Left lobe of liver (tissue), 2 donors: ENCODE data around the gene NR3C2. TPM values are rescaled to one million over a fixed set of nuclear protein-coding genes. Genes with fewer than 3 reads are reported as not detected.

Source experiments
- ATAC-seq: fragments of 200-7000 bp; cut with Tn5 transposase; one replicate; pipeline ENCODE4 v1.9.1; 2020; ENCODE audit warnings: mild to moderate bottlenecking, moderate library complexity
- DNase-seq: peaks from one replicate; pipeline ENCODE4 v3.0.0-alpha.2; 2020; ENCODE audit warnings: low spot score
- total RNA-seq: library from RNA; stranded (reverse); gene quantifications from one replicate; pipeline ENCODE4 v1.2.1, GENCODE V29; 2021
- donor health status: DM: no; HTN: no; CAD: no; lungs with moderate emphysema.
- donor health status: DM: no; HTN: yes; CAD: no.

Gene NR3C2
- total RNA-seq, result 12.0 TPM

GRCh38 chr4:148441986-148442831 lies at the start of gene NR3C2:
Gene NR3C2, minus strand, starts transcription at chr4:148442414.
- ATAC-seq, result peak; percentile 74
- DNase-seq, result peak; percentile 100

DNA sequence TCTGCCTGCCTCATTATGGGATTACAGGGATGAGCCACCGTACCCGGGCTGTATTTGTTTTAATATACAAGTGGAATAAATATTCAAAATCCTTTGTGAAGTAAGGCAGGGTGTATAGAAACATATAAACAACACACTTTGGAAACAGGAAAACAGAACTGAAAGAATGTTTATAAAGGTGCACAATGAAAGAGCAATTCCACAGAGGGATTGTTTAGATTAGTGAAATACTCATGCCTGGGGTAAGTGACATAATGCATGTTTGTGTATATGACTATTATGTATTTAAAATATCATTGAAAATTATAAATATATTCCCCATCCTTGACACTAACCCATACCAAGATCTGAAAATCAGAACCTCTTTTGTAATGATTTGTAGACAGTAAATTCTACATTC lies 45.0 kb upstream of the NR3C2 start:
- ATAC-seq, result no peak

GRCh38 chr4:148481636-148482035 lies 39.4 kb upstream of the NR3C2 start:
- no peak for ATAC-seq
- no peak for DNase-seq

More for the DNA sequence above, 45.0 kb upstream of the NR3C2 start:
- no peak for DNase-seq

- DNase-seq (no peak), ATAC-seq (no peak)
These were observed 35.1 kb upstream of the NR3C2 start for GRCh38 chr4:148477276-148477675.

- ATAC-seq, result peak; percentile 77
These were observed 27.7 kb upstream of the NR3C2 start for GRCh38 chr4:148469938-148470337.

DNA sequence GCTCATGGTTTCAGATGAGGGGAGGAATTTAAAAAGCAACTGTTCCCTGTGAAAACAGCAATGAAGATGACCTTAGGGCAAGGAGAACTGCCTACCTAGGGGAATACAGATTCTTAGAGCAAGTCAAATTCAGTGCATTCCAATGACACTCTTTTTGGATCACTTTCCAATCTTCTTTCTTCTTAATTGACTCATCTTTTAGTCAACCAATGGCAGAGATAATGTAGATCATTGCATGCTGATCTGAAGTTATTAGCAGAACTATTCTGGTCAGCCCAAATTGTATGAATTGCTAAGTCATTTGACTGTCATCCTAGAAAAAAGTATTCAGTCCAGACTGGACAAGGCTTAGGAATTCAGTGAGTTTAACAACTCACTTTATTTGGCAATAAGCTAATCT lies 12.6 kb upstream of the NR3C2 start:
- ATAC-seq (no peak), DNase-seq (no peak)

More at GRCh38 chr4:148469938-148470337, 27.7 kb upstream of the NR3C2 start:
- DNase-seq, result no peak

DNA sequence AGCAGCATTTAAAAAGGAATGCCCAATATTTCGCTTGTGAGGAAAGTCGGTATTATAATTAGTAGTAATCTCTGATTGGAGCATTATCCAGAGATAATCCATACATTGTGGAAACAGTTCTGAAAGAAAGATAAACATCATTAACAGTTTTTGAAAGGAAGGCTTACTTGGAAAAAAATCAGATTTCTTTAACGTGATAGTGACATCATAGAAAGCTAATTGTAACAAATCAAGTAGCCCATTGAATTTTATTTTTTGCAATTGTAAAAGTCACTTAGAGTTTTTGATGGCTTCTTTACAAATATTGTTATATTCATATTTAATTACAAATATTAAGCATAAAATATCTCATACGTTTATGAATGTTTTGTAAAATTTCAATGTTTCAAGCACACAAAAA lies 11.6 kb upstream of the NR3C2 start:
- ATAC-seq (no peak), DNase-seq (no peak)

GRCh38 chr4:148452970-148453369 lies 10.8 kb upstream of the NR3C2 start:
- no peak for DNase-seq
- no peak for ATAC-seq

DNA sequence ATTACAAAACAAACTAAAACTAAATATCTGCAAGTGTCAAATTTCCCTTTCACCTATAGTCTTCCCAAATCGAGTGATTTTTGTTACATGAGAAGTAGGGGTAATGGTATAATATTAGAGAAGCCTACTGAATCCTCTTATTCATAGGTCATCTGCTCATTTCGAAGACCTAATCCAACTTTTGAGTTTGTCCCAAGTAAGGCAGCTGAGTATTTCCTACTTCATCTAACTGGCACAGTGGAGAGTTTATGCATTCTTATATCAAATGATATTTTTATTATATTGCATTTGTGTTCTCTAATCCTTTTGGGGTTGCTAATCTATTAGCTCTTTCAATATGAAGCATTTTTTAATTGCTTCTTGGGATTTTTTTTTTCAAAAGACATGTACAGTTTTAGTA lies 7.7 kb upstream of the NR3C2 start:
- no peak for ATAC-seq

DNA sequence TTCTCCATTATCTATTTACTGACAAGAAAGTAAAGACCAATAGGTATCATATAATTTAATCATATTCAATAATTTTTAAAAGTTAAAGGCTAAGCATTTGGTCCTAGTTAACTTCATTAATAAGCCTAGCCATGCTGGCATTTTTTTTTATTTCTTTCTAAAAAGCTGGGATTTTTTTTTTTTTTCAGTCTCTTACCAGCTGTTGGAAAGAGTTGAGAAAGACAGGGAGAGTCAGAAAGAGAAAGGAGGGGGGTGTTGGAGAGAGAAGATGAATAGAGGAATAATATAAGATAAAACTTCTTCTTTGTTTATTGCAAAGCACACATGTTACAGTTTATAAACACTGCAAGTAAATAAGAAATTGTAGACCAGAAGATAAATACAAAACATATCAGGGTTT lies 5.9 kb upstream of the NR3C2 start:
- ATAC-seq (no peak), DNase-seq (no peak)

More for the DNA sequence above, 7.7 kb upstream of the NR3C2 start:
- no peak for DNase-seq

DNA sequence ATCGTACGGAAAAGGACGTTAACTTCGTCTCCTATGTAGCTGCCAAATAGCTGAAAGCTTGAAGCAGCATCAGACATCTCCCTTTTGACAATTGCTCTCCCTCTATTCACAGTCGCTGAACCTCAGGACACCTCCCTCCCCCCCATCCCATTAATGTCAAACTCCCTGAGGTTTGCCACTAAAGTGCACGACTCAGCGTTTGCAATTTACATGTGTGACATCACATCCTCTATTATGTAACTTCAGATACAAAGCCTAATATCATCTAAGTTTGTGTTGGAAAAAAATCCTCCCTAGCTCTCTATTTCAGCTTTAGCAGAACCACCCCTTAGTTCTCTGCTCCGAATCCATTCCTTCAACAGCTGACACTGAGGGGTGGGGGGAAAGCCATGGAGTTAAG lies 5.5 kb upstream of the NR3C2 start:
- no peak for ATAC-seq
- DNase-seq, result no peak

DNA sequence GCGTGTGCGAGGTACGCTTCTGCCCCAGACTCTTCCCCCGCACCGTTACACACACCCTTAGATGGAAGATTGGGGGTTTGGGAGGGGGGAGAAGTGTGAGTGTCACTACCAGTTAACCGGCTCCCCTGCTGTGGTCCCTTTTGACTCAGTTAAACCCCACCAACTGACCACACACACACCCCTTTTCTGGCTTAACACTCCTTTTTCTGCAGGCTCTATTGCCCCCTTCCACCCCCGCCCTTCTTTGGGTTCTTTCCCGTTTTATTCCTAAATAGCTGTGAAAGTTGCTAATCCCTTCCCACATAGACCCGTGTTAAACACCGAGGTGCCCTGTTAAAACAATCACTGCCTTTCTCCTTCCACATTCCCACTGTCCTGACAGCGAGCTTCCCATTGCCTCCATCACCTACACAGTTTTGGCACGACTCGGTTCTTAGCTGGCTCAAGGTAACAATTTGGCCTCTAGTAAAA lies 3.7 kb upstream of the NR3C2 start:
- no peak for DNase-seq
- no peak for ATAC-seq

DNA sequence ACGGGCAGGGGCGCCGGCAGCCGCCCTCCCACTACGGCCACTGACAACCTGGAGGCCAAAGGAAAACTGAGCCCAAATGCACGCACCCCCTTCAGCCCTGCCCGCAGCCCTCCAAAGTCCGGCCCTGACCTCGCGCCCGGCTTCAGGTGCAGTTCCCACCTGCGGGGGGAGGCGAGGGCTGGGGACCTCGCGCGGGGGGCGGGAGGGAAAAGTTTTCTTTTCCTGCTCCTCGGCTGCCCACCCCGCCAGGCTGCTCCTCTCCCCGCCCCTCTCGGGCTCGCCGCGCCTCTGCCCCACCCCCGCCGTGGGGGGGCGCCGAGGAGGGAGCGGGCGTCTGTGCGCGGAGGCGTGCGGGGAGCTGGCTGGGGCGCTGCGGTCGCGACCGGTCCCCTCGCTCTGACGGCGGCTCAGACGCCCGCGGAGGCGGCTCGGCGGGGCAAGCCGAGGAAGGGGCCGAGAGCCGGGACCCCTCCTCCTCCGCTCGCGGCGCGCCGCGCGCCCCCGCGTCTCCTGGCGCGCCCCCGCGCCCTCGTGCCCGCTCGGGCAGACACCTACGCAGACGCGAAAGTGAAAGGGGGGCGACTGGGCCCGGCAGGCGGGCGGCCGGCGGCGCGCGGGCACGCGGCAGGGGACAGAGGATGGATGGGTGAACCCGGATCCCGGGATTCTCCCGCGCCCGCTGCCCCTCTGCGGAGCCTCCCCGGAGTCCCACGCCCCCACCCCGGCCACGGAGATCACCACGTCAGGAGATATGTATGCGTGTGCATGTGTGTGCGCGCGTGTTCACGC lies 3.1 kb upstream of the NR3C2 start:
- DNase-seq (peak; percentile 79), ATAC-seq (peak; percentile 57)

DNA sequence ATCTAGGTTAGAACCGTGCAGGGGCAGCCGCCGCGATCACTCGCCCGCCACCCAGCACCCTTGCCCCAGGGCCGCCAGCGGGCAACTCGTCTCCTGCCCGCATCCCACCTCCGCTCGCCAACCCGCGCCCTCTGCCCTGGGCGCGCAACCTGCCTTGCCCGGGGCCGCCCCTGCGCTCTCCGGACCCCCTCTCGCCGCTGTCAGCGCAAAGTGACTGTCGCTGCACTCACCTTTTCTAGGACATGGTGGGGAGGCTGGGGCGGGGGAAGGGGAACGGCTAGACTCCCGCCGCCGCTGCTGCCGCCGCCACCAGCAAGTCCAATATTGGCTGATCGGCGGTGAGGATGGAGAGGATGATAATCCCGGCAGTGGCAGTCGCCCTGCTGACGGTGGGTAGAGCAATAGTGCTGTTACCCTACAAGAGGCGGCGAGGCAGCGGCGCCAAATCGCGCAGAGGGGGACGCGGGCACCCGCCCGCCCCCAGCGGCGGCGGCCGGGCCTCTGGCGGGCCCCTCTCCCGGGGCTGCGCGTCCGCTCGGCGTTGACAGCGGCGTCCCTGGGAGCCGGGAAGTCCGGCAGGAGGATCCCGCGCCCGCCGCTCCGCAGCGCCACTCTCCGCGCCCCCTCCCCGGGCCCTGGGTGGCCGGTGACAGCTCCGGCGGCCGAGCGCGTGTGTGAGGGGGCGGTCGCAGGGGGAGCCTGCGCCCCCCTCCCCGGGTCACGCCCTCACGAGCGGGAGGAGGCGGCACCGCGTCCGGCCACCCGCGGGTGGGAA lies 2.3 kb upstream of the NR3C2 start:
- DNase-seq (peak; percentile 62), ATAC-seq (peak; percentile 13)

DNA sequence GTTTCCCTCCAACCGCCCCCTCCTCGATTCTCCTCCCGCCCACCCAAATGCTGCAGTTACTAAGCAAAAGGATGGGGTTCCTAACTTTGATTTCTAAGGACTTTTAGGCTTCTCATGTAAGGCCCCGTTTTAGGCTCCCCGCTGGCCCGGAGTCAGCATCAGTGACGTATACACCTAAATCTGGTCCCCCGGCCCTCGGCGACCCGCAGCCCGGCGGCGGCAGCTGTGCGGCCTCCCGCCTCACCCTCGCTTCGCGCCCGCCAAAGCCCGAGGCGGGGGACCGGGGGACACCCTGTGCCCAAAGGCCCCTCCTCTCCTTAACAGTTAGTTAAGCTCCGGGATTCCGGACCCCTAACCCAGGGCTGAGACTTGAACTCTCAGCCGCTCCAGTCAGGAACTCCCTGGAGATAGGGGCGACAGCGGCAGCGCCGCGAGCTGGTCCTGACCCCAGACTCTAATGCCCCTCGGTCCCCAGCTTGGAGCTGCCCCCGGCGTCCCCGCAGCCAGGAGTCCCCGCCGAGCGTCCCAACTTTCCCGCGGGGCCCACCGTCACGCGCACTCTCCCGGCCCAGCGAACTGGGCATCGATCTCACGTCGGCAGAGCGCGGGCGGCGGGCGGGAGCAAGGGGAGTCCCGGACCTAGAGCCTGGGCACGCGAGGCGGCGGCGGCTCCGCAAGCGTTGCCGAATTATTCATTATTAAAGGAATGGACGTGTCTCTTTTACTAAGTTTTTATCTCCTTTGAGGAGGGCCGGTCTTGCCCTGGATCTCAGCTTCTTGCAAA lies 1.5 kb upstream of the NR3C2 start:
- ATAC-seq (peak; percentile 5), DNase-seq (peak; percentile 59)

DNA sequence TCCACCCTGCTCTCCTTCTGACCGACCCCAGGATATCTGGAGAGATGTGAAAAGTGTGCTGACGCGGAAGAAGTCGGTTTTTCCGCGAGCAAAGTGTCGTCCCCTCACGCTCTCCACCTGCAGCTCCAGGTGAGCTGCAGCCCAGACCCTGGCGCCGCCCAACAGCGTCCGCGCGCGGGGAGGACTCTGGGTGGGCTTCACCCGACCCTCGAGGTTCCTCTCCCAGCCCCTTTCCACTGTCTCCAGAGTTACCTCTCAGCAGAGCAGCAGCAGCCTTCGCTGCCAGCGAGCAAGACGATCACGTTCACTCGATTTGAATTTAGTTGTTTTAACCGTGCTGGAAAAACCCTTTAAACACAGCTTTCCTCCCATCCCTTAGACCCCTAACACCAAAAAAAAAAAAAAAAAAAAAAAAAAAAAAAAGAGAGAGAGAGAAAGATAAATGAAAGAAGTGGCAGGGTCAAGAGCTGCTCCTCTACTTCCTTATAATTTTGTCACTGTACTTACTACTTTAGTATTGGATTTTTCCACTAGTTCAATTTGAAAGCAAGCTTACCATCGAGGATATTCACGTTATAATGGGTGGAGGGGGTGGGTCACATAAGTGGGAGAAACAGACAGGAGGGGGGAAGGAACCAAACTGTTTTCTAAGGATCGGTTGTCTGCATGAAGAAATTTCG lies 758 bp upstream of the NR3C2 start:
- DNase-seq, result no peak
- peak; percentile 0 for ATAC-seq

DNA sequence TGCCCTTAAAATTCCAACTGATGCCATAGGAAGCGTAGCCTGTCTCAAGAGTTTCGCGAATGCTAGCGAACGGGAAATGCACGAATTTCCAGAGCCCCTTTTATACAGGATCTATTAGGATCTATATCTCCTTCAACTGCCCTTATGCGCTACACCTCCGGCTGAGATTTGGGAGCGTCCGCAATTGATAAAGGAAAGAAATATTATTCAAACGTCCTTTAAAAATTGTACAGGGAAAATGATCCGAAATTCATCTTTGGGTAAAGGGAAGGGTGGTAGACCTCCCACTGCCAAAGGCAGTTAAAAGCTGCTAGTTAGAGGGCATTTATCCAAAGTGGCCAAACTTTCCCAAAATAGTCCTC lies 609 bp downstream of the NR3C2 start:
- DNase-seq (no peak), ATAC-seq (no peak)

- ATAC-seq, result no peak
- no peak for DNase-seq
These were observed 4.2 kb downstream of the NR3C2 start for GRCh38 chr4:148438047-148438446.

- ATAC-seq (peak; percentile 21), DNase-seq (peak; percentile 56)
These were observed 4.8 kb downstream of the NR3C2 start for GRCh38 chr4:148437439-148437838.

DNA sequence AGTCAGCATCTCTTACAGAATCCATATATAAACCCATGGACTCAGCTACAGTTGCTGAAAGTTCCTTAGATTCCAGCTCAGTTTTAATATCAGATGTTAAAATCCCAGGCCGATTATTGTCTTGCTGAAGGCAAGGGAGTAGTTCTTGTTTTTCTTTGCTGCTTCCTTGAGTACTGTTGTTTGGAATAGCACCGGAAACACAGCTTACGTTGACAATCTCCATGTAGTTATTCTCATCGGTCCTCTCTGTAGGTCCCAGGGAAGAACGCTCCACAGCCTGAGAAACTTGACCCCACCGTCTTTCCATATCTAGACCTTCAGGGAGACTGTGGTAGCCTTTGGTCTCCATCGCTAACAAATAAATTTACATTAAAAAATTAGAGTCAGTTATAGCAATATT lies 5.7 kb downstream of the NR3C2 start:
- DNase-seq (no peak), ATAC-seq (no peak)
